ENCODE results near the gene BARX2.

GRCh38 chr11:129366737-129367597, 8.7 kb upstream of the BARX2 start:
- TF ChIP-seq CTCF (conservative IDR thresholded peaks at IDR 0.05; ENCODE audit: low read depth, low read length) (no peak), USF2 (IDR thresholded peaks at IDR 0.05; ENCODE audit: low read depth, low read length) (no peak), RAD21 (IDR thresholded peaks at IDR 0.05; ENCODE audit: low read length) (no peak), CHD1 (IDR thresholded peaks at IDR 0.05; ENCODE audit: low read depth, low read length) (no peak), POLR2A (IDR thresholded peaks at IDR 0.05; ENCODE audit: low read depth, low read length) (no peak), SMC3 (IDR thresholded peaks at IDR 0.05; ENCODE audit: low read depth, low read length) (no peak)

Measured in IMR-90 (cell line).